GM12878 (cell line): ENCODE data around the gene LAMC3. TPM values are rescaled to one million over a fixed set of nuclear protein-coding genes. Genes with fewer than 3 reads are reported as not detected.

ENCODE experiments used
- IKZF1 ChIP-seq: fragments of 450-650 bp; conservative IDR thresholded peaks from 2 replicates; pipeline ENCODE4 v1.6.1; 2017; ENCODE audit warnings: antibody characterized with exemption, mild to moderate bottlenecking
- KAT2A ChIP-seq: conservative IDR thresholded peaks from 2 replicates; pipeline ENCODE4 v1.6.1; 2011; ENCODE audit warnings: low read depth, low read length; ENCODE audit not compliant: control insufficient read depth
- RAD21 ChIP-seq: IDR thresholded peaks from 2 replicates; pipeline ENCODE4 v1.6.1; 2011; ENCODE audit warnings: mild to moderate bottlenecking, low read depth, low read length, moderate library complexity; ENCODE audit not compliant: insufficient read depth
- RB1 ChIP-seq: fragments of 450-650 bp; formaldehyde crosslinking; IDR thresholded peaks from 2 replicates; pipeline ENCODE4 v1.6.1; 2017; ENCODE audit warnings: mild to moderate bottlenecking, borderline replicate concordance
- SIX5 ChIP-seq: IDR thresholded peaks from 2 replicates; pipeline ENCODE4 v1.6.1; 2011; ENCODE audit warnings: mild to moderate bottlenecking, low read depth, low read length, moderate library complexity; ENCODE audit not compliant: severe bottlenecking
- SUPT20H ChIP-seq: IDR thresholded peaks from 2 replicates; pipeline ENCODE4 v1.6.1; 2011; ENCODE audit warnings: low read depth, mild to moderate bottlenecking, low read length, moderate library complexity, borderline replicate concordance; ENCODE audit not compliant: control insufficient read depth
- polyA plus RNA-seq, 11 experiments: library from polyadenylated mRNA; depleted of rRNA in 4 of 11; unstranded in 6 of 11; stranded (reverse) in 5 of 11; fragments of >200 nt; fragmentation: Nextera tagmentation in 4 of 11; fragmentation: Illumina TruSeq in 1 of 11; extraction: Ambion mirVana in 4 of 11; extraction: Trizol in 1 of 11; gene quantifications; 1 replicate in 1 of 11; 2 replicates in 10 of 11; pipeline versions ENCODE4 v1.2.1 to v1.2.3, GENCODE V29; 2011 to 2016; ENCODE audit warnings: inconsistent platforms in 2 of 11, missing spikeins in 2 of 11, low read depth in 1 of 11
- total RNA-seq, 4 experiments: library from RNA; depleted of rRNA in 3 of 4; stranded (reverse); fragments of >200 nt in 3 of 4; fragmentation: Illumina TruSeq in 1 of 4; extraction: Trizol in 1 of 4; gene quantifications; 2 replicates each; pipeline versions ENCODE4 v1.2.1 to v1.2.3, GENCODE V29; 2013 to 2021
- TF ChIP-seq, protein P1 (sequence below): fragments of 450-650 bp; IDR thresholded peaks from 2 replicates; pipeline ENCODE4 v1.6.1; 2016; ENCODE audit warnings: mild to moderate bottlenecking, moderate library complexity, borderline replicate concordance
- TF ChIP-seq, protein P2 (sequence below): IDR thresholded peaks from 2 replicates; pipeline ENCODE4 v1.6.1; 2011; ENCODE audit warnings: mild to moderate bottlenecking, low read depth, low read length, moderate library complexity; ENCODE audit not compliant: insufficient replicate concordance

The LAMC3 gene
- total and polyA plus RNA-seq, 10 of the 15 experiments (the other 5 are each of a cell fraction or from before 2014, with no cell fraction given), result under 0.01 to 0.08 TPM; not detected in 8

DNA sequence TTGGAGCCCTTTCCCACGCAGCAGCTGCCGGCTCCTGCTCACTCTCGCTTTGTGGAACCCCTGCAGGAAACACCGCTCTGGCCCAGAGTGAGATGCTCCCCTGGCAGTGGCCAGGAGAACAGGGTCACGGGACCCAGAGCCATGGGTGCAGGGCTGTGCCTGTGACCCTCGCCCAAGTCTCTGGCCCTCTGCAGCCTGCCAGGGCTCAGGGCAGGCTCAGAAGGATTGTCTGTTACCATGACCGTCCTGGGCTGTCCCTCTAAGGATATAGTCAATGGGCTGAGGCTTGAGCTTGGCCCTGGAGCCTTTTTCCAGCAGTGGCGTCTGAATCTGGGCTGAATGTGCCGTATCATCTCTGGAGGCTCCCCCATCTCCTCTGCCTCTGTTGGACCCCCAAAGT lies 58.7 kb downstream of the LAMC3 start (continued):
- TF ChIP-seq, protein P1, sequence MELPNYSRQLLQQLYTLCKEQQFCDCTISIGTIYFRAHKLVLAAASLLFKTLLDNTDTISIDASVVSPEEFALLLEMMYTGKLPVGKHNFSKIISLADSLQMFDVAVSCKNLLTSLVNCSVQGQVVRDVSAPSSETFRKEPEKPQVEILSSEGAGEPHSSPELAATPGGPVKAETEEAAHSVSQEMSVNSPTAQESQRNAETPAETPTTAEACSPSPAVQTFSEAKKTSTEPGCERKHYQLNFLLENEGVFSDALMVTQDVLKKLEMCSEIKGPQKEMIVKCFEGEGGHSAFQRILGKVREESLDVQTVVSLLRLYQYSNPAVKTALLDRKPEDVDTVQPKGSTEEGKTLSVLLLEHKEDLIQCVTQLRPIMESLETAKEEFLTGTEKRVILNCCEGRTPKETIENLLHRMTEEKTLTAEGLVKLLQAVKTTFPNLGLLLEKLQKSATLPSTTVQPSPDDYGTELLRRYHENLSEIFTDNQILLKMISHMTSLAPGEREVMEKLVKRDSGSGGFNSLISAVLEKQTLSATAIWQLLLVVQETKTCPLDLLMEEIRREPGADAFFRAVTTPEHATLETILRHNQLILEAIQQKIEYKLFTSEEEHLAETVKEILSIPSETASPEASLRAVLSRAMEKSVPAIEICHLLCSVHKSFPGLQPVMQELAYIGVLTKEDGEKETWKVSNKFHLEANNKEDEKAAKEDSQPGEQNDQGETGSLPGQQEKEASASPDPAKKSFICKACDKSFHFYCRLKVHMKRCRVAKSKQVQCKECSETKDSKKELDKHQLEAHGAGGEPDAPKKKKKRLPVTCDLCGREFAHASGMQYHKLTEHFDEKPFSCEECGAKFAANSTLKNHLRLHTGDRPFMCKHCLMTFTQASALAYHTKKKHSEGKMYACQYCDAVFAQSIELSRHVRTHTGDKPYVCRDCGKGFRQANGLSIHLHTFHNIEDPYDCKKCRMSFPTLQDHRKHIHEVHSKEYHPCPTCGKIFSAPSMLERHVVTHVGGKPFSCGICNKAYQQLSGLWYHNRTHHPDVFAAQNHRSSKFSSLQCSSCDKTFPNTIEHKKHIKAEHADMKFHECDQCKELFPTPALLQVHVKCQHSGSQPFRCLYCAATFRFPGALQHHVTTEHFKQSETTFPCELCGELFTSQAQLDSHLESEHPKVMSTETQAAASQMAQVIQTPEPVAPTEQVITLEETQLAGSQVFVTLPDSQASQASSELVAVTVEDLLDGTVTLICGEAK, result no peak
- TF ChIP-seq RB1, result no peak
- no peak for TF ChIP-seq SUPT20H
- no peak for TF ChIP-seq IKZF1
- no peak for TF ChIP-seq RAD21
- TF ChIP-seq KAT2A, result no peak
- TF ChIP-seq SIX5, result no peak
- TF ChIP-seq, protein P2, sequence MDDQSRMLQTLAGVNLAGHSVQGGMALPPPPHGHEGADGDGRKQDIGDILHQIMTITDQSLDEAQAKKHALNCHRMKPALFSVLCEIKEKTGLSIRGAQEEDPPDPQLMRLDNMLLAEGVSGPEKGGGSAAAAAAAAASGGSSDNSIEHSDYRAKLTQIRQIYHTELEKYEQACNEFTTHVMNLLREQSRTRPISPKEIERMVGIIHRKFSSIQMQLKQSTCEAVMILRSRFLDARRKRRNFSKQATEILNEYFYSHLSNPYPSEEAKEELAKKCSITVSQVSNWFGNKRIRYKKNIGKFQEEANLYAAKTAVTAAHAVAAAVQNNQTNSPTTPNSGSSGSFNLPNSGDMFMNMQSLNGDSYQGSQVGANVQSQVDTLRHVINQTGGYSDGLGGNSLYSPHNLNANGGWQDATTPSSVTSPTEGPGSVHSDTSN, result no peak
